Upper lobe of left lung (tissue), 4 donors: Measurements from ENCODE around the gene ANKRD49.

Source experiments
- EP300 ChIP-seq, 4 donors: sonication (generic); formaldehyde crosslinking; IDR thresholded peaks; one replicate each; pipeline ENCODE4 v1.5.1; 2017; ENCODE audit warnings: antibody characterized with exemption in 4 of 4, control low read depth in 2 of 4
- POLR2A ChIP-seq, 4 donors: fragments of 450-650 bp; IDR thresholded peaks; one replicate each; pipeline ENCODE4 v1.5.1; 2016 to 2017; ENCODE audit warnings: antibody characterized with exemption in 4 of 4, mild to moderate bottlenecking in 2 of 4
- POLR2AphosphoS5 ChIP-seq, 2 donors: sonication (generic); formaldehyde crosslinking; IDR thresholded peaks; one replicate each; pipeline ENCODE4 v1.5.1; 2017; ENCODE audit warnings: antibody characterized with exemption in 2 of 2
- TF ChIP-seq, protein P1 (sequence below), 6 experiments: fragments of 450-650 bp in 4 of 6; fragments of 200-600 bp in 2 of 6; sonication (generic) in 2 of 6; IDR thresholded peaks; one replicate each; pipeline ENCODE4 v1.5.1; 2016 to 2019; ENCODE audit warnings: antibody characterized with exemption in 6 of 6

DNA sequence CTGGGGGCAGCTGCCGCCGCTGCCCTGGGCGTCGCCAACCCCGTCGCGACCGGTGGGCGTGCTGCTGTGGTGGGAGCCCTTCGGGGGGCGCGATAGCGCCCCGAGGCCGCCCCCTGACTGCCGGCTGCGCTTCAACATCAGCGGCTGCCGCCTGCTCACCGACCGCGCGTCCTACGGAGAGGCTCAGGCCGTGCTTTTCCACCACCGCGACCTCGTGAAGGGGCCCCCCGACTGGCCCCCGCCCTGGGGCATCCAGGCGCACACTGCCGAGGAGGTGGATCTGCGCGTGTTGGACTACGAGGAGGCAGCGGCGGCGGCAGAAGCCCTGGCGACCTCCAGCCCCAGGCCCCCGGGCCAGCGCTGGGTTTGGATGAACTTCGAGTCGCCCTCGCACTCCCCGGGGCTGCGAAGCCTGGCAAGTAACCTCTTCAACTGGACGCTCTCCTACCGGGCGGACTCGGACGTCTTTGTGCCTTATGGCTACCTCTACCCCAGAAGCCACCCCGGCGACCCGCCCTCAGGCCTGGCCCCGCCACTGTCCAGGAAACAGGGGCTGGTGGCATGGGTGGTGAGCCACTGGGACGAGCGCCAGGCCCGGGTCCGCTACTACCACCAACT is 51.0 kb downstream of the ANKRD49 start:
- TF ChIP-seq, protein P1, sequence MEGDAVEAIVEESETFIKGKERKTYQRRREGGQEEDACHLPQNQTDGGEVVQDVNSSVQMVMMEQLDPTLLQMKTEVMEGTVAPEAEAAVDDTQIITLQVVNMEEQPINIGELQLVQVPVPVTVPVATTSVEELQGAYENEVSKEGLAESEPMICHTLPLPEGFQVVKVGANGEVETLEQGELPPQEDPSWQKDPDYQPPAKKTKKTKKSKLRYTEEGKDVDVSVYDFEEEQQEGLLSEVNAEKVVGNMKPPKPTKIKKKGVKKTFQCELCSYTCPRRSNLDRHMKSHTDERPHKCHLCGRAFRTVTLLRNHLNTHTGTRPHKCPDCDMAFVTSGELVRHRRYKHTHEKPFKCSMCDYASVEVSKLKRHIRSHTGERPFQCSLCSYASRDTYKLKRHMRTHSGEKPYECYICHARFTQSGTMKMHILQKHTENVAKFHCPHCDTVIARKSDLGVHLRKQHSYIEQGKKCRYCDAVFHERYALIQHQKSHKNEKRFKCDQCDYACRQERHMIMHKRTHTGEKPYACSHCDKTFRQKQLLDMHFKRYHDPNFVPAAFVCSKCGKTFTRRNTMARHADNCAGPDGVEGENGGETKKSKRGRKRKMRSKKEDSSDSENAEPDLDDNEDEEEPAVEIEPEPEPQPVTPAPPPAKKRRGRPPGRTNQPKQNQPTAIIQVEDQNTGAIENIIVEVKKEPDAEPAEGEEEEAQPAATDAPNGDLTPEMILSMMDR (IDR thresholded peaks at IDR 0.05), result no peak
- TF ChIP-seq POLR2A (IDR thresholded peaks at IDR 0.05) (no peak), EP300 (IDR thresholded peaks at IDR 0.05) (no peak), POLR2AphosphoS5 (IDR thresholded peaks at IDR 0.05) (no peak)
